Measurements from ENCODE around the gene KLC1. TPM values are rescaled to one million over a fixed set of nuclear protein-coding genes. Genes with fewer than 3 reads are reported as not detected.

Gene KLC1
- total RNA-seq, 2 experiments from 2014 or later = 94.8 to 101 TPM

DNA sequence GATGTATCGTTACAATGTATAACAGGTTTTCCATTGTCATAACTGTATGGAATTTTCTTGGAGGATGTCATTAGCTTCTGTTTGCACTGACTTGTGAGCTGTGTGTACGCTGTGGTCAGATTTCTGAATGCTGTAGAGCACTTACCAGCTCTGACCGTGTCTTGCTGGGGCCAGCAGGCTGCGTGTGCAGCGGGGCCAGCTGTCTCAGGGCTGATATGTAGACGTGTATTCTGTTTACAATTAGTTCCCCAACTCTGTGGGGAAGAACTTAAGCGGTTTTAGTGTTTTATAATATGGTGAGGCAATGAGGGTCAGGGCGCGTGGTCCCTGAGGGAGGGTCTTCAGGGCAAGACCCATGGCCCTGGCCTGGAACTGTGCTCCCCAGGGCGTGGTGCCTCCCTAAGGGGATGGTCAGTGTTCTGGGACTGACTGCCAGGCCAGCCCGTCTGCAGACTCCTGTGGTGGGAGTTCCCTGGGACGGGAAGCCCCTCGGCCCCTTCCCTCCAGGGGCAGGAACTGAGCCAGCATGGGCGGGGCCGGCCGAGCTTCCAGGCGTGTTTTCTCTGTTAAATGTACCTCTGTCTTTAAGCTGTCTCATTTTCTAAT, 67.6 kb downstream of the KLC1 start:
- intact Hi-C loops (cut with micrococcal nuclease) = no loop called here
- Mint-ChIP-seq H3K27me3 (ENCODE audit: low read depth) (no peaks in the 10 kb centered on the region), H3K36me3 (ENCODE audit: low read depth) (peaks cover 3% of the 10 kb centered on the region), H3K9me3 (no peaks in the 10 kb centered on the region), H3K4me1 (ENCODE audit: low read depth) (no peaks in the 10 kb centered on the region), H3K27ac (no peak overlapping the region), H3K4me3 (no peak overlapping the region)
- DNase-seq = no peak
- CTCF ChIA-PET = no interaction called here

DNA sequence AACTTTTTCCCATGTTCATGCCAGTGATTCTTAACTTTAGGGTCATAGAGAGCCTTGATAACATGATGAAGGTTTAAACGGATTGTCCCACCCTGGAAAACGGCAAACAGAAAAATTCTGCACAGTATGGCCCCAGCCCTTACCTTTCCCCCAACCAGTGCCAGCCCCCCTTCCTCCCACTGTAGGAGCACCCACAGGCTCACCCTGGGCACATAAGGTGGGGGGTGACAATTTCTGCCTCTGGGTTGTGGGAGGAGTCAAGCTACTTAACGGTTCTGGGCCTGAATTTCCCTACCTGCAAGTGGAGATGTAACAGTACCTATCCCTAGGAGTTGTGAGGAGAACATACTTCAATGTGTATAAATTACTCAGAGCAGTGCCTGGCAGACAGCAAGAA, 68.2 kb downstream of the KLC1 start:
- H3K4me3 Mint-ChIP-seq = no peak overlapping the region
- DNase-seq = no peak
- no peak overlapping the region for H3K27ac Mint-ChIP-seq
- H3K9me3 Mint-ChIP-seq = no peaks in the 10 kb centered on the region
- peaks cover 6% of the 10 kb centered on the region for H3K36me3 Mint-ChIP-seq (ENCODE audit: low read depth)
- no peaks in the 10 kb centered on the region for H3K27me3 Mint-ChIP-seq (ENCODE audit: low read depth)
- CTCF ChIA-PET = no interaction called here
- H3K4me1 Mint-ChIP-seq (ENCODE audit: low read depth) = no peaks in the 10 kb centered on the region
- intact Hi-C loops (cut with micrococcal nuclease) = no loop called here

DNA sequence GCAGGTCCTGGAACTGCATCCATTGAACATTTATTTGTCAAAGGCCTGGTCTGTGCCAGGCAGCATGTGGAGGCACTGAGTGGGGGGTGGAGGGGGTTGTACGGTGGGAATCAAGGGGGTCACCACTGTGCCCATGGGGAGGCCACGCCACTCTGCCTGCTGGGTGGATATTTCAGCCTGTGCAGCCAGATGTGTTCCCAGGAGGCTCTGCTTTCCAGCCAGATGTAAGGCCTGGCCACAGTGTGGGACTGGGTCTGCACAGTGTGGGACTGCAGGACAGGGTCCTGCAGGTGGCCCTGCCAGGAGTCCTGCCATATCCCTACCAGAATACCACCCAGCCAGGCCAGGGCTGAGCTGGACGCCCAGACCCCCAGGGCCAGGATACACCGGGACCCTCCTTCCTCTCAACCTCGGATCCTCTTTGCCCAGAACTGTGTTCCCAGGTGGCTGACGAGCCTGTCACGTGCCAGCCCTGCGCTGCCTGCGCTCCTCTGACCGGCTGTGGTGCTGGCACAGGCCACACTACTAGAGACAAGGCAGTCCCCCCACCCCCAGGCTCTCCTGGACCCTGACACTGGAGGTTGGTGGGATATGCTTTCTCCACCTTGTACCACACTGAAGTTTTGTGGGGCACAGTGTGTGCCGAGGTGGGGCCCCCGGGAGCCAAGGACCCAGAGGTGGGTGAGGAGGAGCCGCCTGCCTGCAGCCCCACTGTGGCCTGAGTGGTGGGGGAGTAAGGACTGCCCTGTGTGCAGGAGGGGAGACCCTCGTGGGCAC, 68.8 kb downstream of the KLC1 start:
- no peak overlapping the region for H3K27ac Mint-ChIP-seq
- no peaks in the 10 kb centered on the region for H3K4me1 Mint-ChIP-seq (ENCODE audit: low read depth)
- H3K27me3 Mint-ChIP-seq (ENCODE audit: low read depth) = no peaks in the 10 kb centered on the region
- H3K9me3 Mint-ChIP-seq = no peaks in the 10 kb centered on the region
- intact Hi-C loops (cut with micrococcal nuclease) = no loop called here
- H3K36me3 Mint-ChIP-seq (ENCODE audit: low read depth) = peaks cover 8% of the 10 kb centered on the region
- no peak for DNase-seq
- H3K4me3 Mint-ChIP-seq = no peak overlapping the region
- CTCF ChIA-PET = no interaction called here

DNA sequence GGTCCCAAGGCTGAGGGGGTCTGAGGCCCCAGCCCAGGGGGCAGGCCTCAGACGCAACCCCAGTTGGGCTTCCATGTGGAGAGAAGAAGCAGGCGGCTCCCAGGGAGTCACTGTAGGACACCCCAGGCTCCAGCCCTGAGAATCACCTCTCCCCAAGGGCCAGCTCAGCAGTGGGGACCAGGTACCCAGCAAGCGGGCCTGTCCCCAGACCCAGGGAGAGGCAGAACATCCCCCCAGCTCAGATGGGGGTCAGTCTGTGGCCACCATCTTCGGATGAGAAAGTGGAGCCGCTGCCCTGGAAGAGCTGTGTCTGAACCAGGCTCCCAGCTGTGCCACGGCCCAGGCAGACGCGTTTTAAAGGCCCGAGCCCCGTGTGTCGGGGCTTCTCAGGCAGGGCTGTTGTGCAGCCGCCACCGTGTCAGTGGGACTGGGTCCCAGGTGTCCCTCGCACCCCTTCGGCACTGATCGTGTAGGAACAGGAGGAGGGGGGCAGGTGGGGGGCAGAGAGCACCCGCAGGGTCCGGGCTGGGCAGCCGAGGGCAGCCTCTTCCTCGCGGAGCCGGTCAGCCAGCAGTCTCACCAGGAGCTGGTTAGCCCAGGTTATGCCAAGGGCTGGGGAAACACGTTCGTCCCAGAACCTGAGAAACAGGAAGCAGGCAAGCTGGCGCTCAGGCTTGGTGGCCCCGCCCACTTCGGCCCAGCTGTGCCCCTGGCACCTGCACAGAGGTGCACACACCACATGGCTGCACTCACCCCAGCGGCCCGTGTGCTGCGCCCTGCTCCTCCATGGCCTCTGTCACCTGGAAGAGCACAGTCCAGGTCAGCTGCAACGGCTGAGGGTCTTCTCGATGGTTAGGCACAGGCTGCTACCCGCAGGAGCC, 69.6 kb downstream of the KLC1 start:
- Mint-ChIP-seq H3K27me3 (ENCODE audit: low read depth) (no peaks in the 10 kb centered on the region), H3K4me3 (no peak overlapping the region), H3K36me3 (ENCODE audit: low read depth) (peaks cover 9% of the 10 kb centered on the region), H3K9me3 (no peaks in the 10 kb centered on the region), H3K4me1 (ENCODE audit: low read depth) (no peaks in the 10 kb centered on the region), H3K27ac (no peak overlapping the region)
- CTCF ChIA-PET = no interaction called here
- DNase-seq = no peak
- intact Hi-C loops (cut with micrococcal nuclease) = no loop called here

DNA sequence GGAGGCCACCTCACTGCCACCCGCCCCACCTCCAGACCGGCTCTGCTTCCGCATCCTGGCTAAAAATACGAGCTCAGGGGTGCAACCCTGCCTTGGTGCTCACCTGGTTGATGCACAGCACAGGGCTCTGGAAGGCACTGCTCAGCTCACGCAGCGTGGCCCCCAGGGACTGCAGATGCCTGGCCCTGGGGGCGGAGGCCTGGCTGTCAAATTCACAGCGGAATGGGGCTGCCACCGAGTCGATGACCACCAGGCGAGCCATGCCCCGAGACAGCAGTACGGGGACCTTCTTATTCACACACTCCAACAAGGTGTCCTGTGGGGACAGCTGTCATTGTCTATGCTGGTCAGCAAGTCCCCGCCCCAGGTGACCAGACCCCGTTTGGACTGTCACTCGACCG, 70.2 kb downstream of the KLC1 start:
- no peaks in the 10 kb centered on the region for H3K27me3 Mint-ChIP-seq (ENCODE audit: low read depth)
- no peak overlapping the region for H3K27ac Mint-ChIP-seq
- peaks cover 12% of the 10 kb centered on the region for H3K36me3 Mint-ChIP-seq (ENCODE audit: low read depth)

DNA sequence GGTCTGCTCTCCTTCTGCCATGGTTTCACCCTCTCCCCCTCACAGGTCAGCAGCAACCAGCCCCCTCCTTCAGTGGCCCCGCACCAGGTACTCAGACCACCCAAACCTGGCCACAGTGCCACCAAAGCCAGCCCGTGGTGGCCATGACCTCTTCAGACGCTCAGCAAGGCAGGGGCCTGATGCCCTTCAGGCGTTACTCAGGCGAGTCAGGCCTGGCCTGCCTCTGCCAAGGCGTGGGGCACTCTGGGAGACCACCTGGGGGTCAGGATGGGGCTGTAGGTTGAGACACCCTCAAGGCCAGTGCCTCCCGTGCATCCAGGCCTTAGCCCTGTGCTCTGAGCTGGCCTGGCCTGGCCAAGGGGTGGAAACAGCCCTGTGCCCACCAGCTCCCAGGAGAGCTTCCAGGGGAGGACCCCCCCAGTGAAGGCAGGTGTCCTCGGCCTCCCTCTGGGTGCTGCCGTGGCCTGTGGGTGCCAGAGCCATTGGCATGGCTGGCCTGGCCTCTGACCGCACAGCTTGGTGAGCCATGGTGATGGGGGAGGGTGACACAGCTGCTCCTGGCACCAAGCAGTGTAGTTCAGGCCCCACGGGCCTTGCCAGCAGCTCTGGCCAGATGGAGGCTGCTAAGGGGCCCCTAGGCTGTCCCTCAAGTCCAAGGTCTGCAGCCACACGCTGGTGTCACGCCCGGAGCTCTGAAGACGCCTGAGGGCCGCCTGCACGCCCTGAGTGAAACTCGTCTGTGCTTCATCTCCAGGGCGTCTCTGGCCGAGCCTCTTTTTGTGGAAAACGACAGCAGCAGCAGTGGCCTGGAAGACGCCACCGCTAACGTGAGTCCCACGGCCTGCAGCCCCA, 71.1 kb downstream of the KLC1 start:
- Mint-ChIP-seq H3K36me3 (ENCODE audit: low read depth) (peaks cover 12% of the 10 kb centered on the region), H3K4me1 (ENCODE audit: low read depth) (no peaks in the 10 kb centered on the region), H3K27me3 (ENCODE audit: low read depth) (no peaks in the 10 kb centered on the region), H3K27ac (no peak overlapping the region), H3K9me3 (no peaks in the 10 kb centered on the region), H3K4me3 (no peak overlapping the region)
- DNase-seq = no peak
- CTCF ChIA-PET = no interaction called here
- intact Hi-C loops (cut with micrococcal nuclease) = loop anchor here (10.0 kb wide), 1 partner anchor 1605 kb away; the partner anchor contains the start of gene BRF1

More for the DNA sequence above, 70.2 kb downstream of the KLC1 start:
- H3K4me1 Mint-ChIP-seq (ENCODE audit: low read depth) = no peaks in the 10 kb centered on the region
- no peaks in the 10 kb centered on the region for H3K9me3 Mint-ChIP-seq
- DNase-seq = no peak
- CTCF ChIA-PET = interaction anchor here (0.6 kb wide), 1 partner anchor 138 kb away, joined by 3 read pairs; no protein-coding TSS in a partner anchor
- intact Hi-C loops (cut with micrococcal nuclease) = no loop called here
- H3K4me3 Mint-ChIP-seq = no peak overlapping the region

DNA sequence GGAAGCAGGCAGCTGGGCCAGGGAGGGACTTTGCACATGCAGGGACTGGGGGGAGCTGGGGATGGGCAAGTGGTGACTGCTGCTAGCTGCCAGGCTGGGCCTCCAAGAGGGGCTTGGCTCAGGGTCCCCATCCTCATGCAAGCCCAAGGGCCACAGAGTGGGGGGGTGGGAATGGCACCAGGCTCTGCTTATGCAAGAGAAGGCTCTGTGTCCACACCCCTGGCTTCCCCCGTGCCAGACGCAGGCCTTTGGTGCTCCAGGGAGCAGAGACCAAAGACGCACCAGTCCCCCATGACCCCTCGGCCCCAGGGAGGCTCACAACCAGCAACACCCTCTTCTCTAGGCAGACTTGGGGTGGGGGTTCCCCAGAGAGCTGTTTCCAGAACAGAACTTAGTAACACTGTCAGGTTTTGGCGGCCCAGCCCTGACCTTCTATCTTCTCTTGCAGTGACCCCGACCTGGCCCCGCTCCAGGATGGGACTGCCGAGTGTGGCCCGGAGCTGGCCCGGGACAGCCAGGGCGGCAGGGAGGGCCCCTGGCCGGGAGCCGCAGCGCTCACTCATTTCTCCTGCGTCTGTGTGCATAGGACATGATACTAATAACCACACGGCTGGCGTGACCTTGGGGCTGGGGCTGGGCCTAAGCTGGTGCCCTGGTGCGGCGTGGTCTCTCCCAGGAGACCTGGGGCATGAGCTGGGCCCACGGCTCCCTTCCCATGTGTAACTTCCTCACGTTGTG, 71.9 kb downstream of the KLC1 start:
- CTCF ChIA-PET = no interaction called here
- Mint-ChIP-seq H3K9me3 (no peaks in the 10 kb centered on the region), H3K27ac (no peak overlapping the region), H3K27me3 (ENCODE audit: low read depth) (no peaks in the 10 kb centered on the region), H3K4me1 (ENCODE audit: low read depth) (no peaks in the 10 kb centered on the region), H3K4me3 (no peak overlapping the region), H3K36me3 (ENCODE audit: low read depth) (peaks cover 14% of the 10 kb centered on the region)
- no peak for DNase-seq
- intact Hi-C loops (cut with micrococcal nuclease) = loop anchor here (10.0 kb wide), 1 partner anchor 1604 kb away; the partner anchor contains the start of gene BRF1

DNA sequence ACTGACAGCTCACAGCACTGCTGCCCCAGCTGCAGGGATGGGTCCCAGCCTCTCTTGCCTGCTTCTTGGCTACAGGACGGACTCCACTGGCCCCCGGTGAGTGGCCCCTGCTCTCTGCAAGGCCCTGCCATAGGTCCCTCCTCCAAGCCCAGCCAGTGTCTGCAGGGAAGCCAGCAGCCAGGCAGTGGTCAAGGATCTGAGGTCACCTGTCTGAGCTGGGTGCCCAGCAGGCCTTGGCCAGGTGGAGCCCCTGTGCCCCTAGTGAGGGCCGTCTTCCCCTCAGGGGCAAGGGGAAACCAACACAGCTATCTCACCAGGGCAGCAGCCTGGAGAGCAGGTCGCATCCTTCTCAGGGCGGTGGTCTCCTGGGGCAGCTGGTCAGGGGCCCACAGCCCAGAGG, 73.1 kb downstream of the KLC1 start:
- peaks cover 13% of the 10 kb centered on the region for H3K36me3 Mint-ChIP-seq (ENCODE audit: low read depth)
- CTCF ChIA-PET = no interaction called here

DNA sequence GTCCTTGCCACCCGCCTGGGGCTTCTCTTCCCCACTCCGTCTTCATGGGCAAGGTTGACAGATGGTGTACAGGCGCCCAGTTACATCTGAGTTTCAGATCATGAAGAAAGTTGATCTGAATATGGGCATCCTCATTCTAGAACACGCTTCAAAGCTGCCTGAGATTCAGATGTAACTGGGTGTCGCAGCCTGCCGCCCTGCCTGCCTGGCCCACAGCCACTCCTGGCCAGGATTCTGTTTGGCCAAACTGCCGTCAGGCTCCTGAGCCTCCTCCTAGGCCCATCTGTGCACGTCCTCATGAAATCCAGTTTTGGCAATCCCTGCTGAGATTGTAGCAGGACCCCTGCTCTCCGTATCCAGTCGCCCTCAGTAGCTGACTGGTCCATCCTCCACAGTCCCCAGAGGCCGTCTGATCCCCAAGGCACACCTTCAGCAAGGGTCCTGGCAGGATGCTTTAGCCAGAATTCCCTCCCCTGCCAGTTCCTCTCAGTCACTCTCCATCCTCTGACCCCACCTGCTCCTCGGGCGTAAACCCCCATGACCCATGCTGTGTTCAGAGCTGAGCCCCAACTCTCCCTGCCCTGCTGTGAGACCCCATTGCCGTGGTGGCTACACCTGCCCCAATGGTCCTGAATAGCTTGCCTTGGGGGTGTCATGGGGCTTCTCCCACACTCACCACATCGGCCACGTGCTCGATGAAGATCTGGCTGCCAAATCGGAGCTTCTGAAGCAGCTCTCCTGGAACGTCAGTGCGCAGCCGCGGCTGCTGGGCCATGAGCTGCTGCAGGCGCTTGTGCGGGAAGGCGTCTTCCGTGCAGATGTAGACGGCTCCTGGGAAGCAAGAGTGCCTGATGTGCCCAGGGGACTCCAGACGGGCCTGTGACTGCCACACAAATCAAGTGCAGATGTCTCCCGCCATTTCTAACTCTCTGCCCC, 73.8 kb downstream of the KLC1 start:
- Mint-ChIP-seq H3K4me1 (ENCODE audit: low read depth) (no peaks in the 10 kb centered on the region), H3K27ac (peak overlapping the region; percentile 65), H3K36me3 (ENCODE audit: low read depth) (peaks cover 13% of the 10 kb centered on the region), H3K9me3 (no peaks in the 10 kb centered on the region), H3K27me3 (ENCODE audit: low read depth) (no peaks in the 10 kb centered on the region), H3K4me3 (no peak overlapping the region)
- CTCF ChIA-PET = no interaction called here
- no peak for DNase-seq
- intact Hi-C loops (cut with micrococcal nuclease) = loop anchor here (10.0 kb wide), 1 partner anchor 1602 kb away; the partner anchor contains the start of gene BRF1

More for the DNA sequence above, 73.1 kb downstream of the KLC1 start:
- Mint-ChIP-seq H3K4me1 (ENCODE audit: low read depth) (no peaks in the 10 kb centered on the region), H3K27ac (no peak overlapping the region), H3K27me3 (ENCODE audit: low read depth) (no peaks in the 10 kb centered on the region), H3K4me3 (no peak overlapping the region), H3K9me3 (no peaks in the 10 kb centered on the region)
- DNase-seq = no peak
- intact Hi-C loops (cut with micrococcal nuclease) = loop anchor here (10.0 kb wide), 1 partner anchor 1603 kb away; the partner anchor contains the start of gene BRF1

DNA sequence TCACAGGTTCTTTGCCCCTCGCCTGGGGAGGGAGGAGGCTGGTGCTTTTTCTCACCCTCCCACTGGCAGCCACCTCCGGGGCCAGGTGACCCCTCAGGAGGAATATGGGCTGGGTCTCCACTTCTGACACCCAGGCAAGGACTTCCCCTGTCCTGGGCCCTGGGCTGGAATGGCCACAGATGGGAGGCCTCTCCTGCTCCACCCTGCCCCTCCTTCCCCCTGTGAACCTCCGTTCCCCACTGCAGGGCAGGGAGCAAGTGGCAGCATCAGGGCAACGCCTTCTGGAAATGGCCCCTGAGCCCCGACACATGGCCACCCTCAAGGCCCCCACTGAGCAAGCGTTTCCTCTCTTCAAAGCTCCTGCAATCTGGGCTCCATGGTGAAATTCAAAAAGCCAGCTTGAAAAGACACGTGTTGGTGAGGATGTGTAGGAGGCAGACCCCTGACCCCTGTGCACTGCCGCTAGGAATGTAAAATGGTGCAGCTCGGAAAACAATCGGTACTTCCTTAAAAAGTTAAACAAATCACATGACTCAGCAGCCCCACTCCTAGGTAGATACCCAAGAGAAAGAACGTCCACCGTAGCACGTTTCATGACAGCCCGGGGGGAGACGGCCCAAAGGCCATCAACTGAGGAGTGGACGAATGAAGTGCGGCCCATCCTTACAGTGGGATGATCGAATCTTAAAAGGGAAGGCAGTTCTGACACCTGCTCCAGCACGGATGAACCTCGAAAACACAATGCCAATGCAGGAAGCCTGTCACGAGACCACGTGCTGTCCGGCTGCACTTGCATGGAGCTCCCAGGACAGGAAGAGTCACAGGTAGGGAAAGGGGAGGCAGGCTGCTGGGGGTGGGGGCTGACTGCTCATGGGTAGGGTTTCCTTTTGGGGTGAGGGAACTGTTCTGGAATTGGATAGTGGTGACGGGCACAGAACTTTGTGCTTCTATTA, 74.7 kb downstream of the KLC1 start:
- intact Hi-C loops (cut with micrococcal nuclease) = loop anchor here (10.0 kb wide), 1 partner anchor 1601 kb away; the partner anchor contains the start of gene BRF1
- Mint-ChIP-seq H3K4me1 (ENCODE audit: low read depth) (no peaks in the 10 kb centered on the region), H3K4me3 (no peak overlapping the region), H3K27me3 (ENCODE audit: low read depth) (no peaks in the 10 kb centered on the region), H3K27ac (peak overlapping the region; percentile 65), H3K9me3 (no peaks in the 10 kb centered on the region), H3K36me3 (ENCODE audit: low read depth) (peaks cover 17% of the 10 kb centered on the region)
- no peak for DNase-seq
- CTCF ChIA-PET = no interaction called here

Measured in activated naive CD4-positive, alpha-beta T cell treated with anti-CD3 and anti-CD28 coated beads for 36 hours (primary cell).